BLaER1 treated with 17β-estradiol and CSF1 and Interleukin-3, amounts not matched to agents 10 nM and 100 nM (cell line): Measurements from ENCODE around the gene CNR1.

Source experiments
- H3K27ac ChIP-seq, 11 experiments: shearing (Covaris generic); formaldehyde crosslinking; 2 replicates each; pipeline ENCODE4 v1.8.1; 2022
- H3K27me3 ChIP-seq, 11 experiments: shearing (Covaris generic); formaldehyde crosslinking; 2 replicates each; pipeline ENCODE4 v1.8.1; 2022
- H3K36me3 ChIP-seq, 11 experiments: shearing (Covaris generic); formaldehyde crosslinking; 2 replicates each; pipeline ENCODE4 v1.8.1; 2022
- H3K4me1 ChIP-seq, 10 experiments: shearing (Covaris generic); formaldehyde crosslinking; 2 replicates each; pipeline ENCODE4 v1.8.1; 2022
- H3K4me2 ChIP-seq, 11 experiments: shearing (Covaris generic); formaldehyde crosslinking; 2 replicates each; pipeline ENCODE4 v1.8.1; 2022
- H3K4me3 ChIP-seq, 10 experiments: shearing (Covaris generic); formaldehyde crosslinking; 2 replicates each; pipeline ENCODE4 v1.8.1; 2022
- H3K9ac ChIP-seq, 11 experiments: shearing (Covaris generic); formaldehyde crosslinking; 2 replicates each; pipeline ENCODE4 v1.8.1; 2022
- H3K9me3 ChIP-seq, 11 experiments: shearing (Covaris generic); formaldehyde crosslinking; replicated peaks in 1 of 11; 2 replicates each; pipeline ENCODE4 v1.8.1; 2022
- H4K20me1 ChIP-seq, 11 experiments: shearing (Covaris generic); formaldehyde crosslinking; 2 replicates each; pipeline ENCODE4 v1.8.1; 2022
- Cebpa-rat ChIP-seq, 11 experiments: shearing (Covaris generic); IDR thresholded peaks; 2 replicates each; pipeline ENCODE4 v1.8.1; 2022

Gene CNR1

GRCh38 chr6:88133718-88134117 lies 32.4 kb downstream of the CNR1 start:
- Histone ChIP-seq H3K4me2 (no peak overlapping the region), H3K9me3 (no peaks in the 10 kb centered on the region), H3K4me1 (no peaks in the 10 kb centered on the region), H3K27ac (no peak overlapping the region), H3K36me3 (no peaks in the 10 kb centered on the region), H4K20me1 (no peaks in the 10 kb centered on the region), H3K27me3 (no peaks in the 10 kb centered on the region), H3K9ac (no peak overlapping the region), H3K4me3 (no peak overlapping the region)
- no peak for TF ChIP-seq Cebpa-rat (IDR thresholded peaks at IDR 0.05)

- no peak overlapping the region for H3K4me2 ChIP-seq
Observed at GRCh38 chr6:88124925-88125557, 41.1 kb downstream of the CNR1 start.

GRCh38 chr6:88120635-88121034 lies 45.5 kb downstream of the CNR1 start:
- H3K9ac ChIP-seq: no peak overlapping the region
- H3K36me3 ChIP-seq: no peaks in the 10 kb centered on the region
- no peak overlapping the region for H3K27ac ChIP-seq
- H3K27me3 ChIP-seq: no peaks in the 10 kb centered on the region
- no peak for TF ChIP-seq Cebpa-rat (IDR thresholded peaks at IDR 0.05)
- H3K4me2 ChIP-seq: no peak overlapping the region
- H3K9me3 ChIP-seq: peaks cover 0 to 20% (median 13%) of the 10 kb centered on the region in 11 experiments; a peak in 16 of 22 replicates
- H4K20me1 ChIP-seq: no peaks in the 10 kb centered on the region
- no peaks in the 10 kb centered on the region for H3K4me1 ChIP-seq
- H3K4me3 ChIP-seq: no peak overlapping the region

More at GRCh38 chr6:88124925-88125557, 41.1 kb downstream of the CNR1 start:
- H3K9ac ChIP-seq: no peak overlapping the region
- H3K4me1 ChIP-seq: no peaks in the 10 kb centered on the region
- H3K36me3 ChIP-seq: no peaks in the 10 kb centered on the region
- no peaks in the 10 kb centered on the region for H4K20me1 ChIP-seq
- TF ChIP-seq Cebpa-rat (IDR thresholded peaks at IDR 0.05): no peak
- no peak overlapping the region for H3K4me3 ChIP-seq
- H3K27me3 ChIP-seq: no peaks in the 10 kb centered on the region
- no peak overlapping the region for H3K27ac ChIP-seq
- H3K9me3 ChIP-seq: peaks cover 0 to 25% (median 13%) of the 10 kb centered on the region in 11 experiments; a peak in 16 of 22 replicates

- H3K9ac ChIP-seq: no peak overlapping the region
- H3K4me3 ChIP-seq: no peak overlapping the region
- no peaks in the 10 kb centered on the region for H3K4me1 ChIP-seq
- no peaks in the 10 kb centered on the region for H3K27me3 ChIP-seq
- H3K36me3 ChIP-seq: no peaks in the 10 kb centered on the region
- H3K4me2 ChIP-seq: no peak overlapping the region
- H3K9me3 ChIP-seq: peaks cover 0 to 11% (median 5%) of the 10 kb centered on the region in 11 experiments; a peak in 12 of 22 replicates
- TF ChIP-seq Cebpa-rat (IDR thresholded peaks at IDR 0.05): no peak
- H4K20me1 ChIP-seq: no peaks in the 10 kb centered on the region
- H3K27ac ChIP-seq: no peak overlapping the region
Observed at GRCh38 chr6:88119769-88120168, 46.4 kb downstream of the CNR1 start.

GRCh38 chr6:88116276-88116675 lies 49.9 kb downstream of the CNR1 start:
- H3K27me3 ChIP-seq: no peaks in the 10 kb centered on the region
- H3K27ac ChIP-seq: no peak overlapping the region
- H3K4me3 ChIP-seq: no peak overlapping the region
- H3K9me3 ChIP-seq: no peaks in the 10 kb centered on the region
- no peak for TF ChIP-seq Cebpa-rat (IDR thresholded peaks at IDR 0.05)
- H3K4me2 ChIP-seq: no peak overlapping the region
- H3K9ac ChIP-seq: no peak overlapping the region
- H3K4me1 ChIP-seq: no peaks in the 10 kb centered on the region
- no peaks in the 10 kb centered on the region for H4K20me1 ChIP-seq
- H3K36me3 ChIP-seq: no peaks in the 10 kb centered on the region

- Histone ChIP-seq H3K4me1 (no peaks in the 10 kb centered on the region), H3K9me3 (no peaks in the 10 kb centered on the region), H4K20me1 (no peaks in the 10 kb centered on the region), H3K27me3 (no peaks in the 10 kb centered on the region), H3K4me2 (no peak overlapping the region), H3K9ac (no peak overlapping the region), H3K36me3 (no peaks in the 10 kb centered on the region), H3K4me3 (no peak overlapping the region), H3K27ac (no peak overlapping the region)
- no peak for TF ChIP-seq Cebpa-rat (IDR thresholded peaks at IDR 0.05)
Observed at GRCh38 chr6:88115307-88115706, 50.8 kb downstream of the CNR1 start.

- H4K20me1 ChIP-seq: no peaks in the 10 kb centered on the region
- H3K9ac ChIP-seq: no peak overlapping the region
- H3K4me2 ChIP-seq: no peak overlapping the region
- no peaks in the 10 kb centered on the region for H3K27me3 ChIP-seq
- H3K27ac ChIP-seq: no peak overlapping the region
- no peaks in the 10 kb centered on the region for H3K9me3 ChIP-seq
- TF ChIP-seq Cebpa-rat (IDR thresholded peaks at IDR 0.05): no peak
- H3K4me3 ChIP-seq: no peak overlapping the region
- no peaks in the 10 kb centered on the region for H3K36me3 ChIP-seq
- H3K4me1 ChIP-seq: no peaks in the 10 kb centered on the region
Observed at GRCh38 chr6:88114838-88115237, 51.3 kb downstream of the CNR1 start.

GRCh38 chr6:88111991-88112390 lies 54.2 kb downstream of the CNR1 start:
- no peaks in the 10 kb centered on the region for H4K20me1 ChIP-seq
- H3K4me1 ChIP-seq: no peaks in the 10 kb centered on the region
- no peaks in the 10 kb centered on the region for H3K36me3 ChIP-seq
- no peak overlapping the region for H3K4me2 ChIP-seq
- no peak overlapping the region for H3K4me3 ChIP-seq
- no peak overlapping the region for H3K27ac ChIP-seq
- H3K9ac ChIP-seq: no peak overlapping the region
- TF ChIP-seq Cebpa-rat (IDR thresholded peaks at IDR 0.05): no peak
- no peaks in the 10 kb centered on the region for H3K27me3 ChIP-seq
- H3K9me3 ChIP-seq: no peaks in the 10 kb centered on the region

GRCh38 chr6:88107241-88107640 lies 58.9 kb downstream of the CNR1 start:
- Histone ChIP-seq H3K27me3 (no peaks in the 10 kb centered on the region), H3K4me3 (no peak overlapping the region), H3K9ac (no peak overlapping the region), H3K36me3 (no peaks in the 10 kb centered on the region), H3K4me2 (no peak overlapping the region), H3K4me1 (no peaks in the 10 kb centered on the region), H3K9me3 (no peaks in the 10 kb centered on the region), H4K20me1 (no peaks in the 10 kb centered on the region), H3K27ac (no peak overlapping the region)
- no peak for TF ChIP-seq Cebpa-rat (IDR thresholded peaks at IDR 0.05)

GRCh38 chr6:88105741-88106340 lies 60.3 kb downstream of the CNR1 start:
- Histone ChIP-seq H3K27ac (no peak overlapping the region), H4K20me1 (no peaks in the 10 kb centered on the region), H3K27me3 (no peaks in the 10 kb centered on the region), H3K4me2 (no peak overlapping the region), H3K9ac (no peak overlapping the region), H3K4me1 (no peaks in the 10 kb centered on the region), H3K4me3 (no peak overlapping the region), H3K36me3 (no peaks in the 10 kb centered on the region), H3K9me3 (no peaks in the 10 kb centered on the region)
- no peak for TF ChIP-seq Cebpa-rat (IDR thresholded peaks at IDR 0.05)
